ENCODE measurements around the gene CXCR3.

DNA sequence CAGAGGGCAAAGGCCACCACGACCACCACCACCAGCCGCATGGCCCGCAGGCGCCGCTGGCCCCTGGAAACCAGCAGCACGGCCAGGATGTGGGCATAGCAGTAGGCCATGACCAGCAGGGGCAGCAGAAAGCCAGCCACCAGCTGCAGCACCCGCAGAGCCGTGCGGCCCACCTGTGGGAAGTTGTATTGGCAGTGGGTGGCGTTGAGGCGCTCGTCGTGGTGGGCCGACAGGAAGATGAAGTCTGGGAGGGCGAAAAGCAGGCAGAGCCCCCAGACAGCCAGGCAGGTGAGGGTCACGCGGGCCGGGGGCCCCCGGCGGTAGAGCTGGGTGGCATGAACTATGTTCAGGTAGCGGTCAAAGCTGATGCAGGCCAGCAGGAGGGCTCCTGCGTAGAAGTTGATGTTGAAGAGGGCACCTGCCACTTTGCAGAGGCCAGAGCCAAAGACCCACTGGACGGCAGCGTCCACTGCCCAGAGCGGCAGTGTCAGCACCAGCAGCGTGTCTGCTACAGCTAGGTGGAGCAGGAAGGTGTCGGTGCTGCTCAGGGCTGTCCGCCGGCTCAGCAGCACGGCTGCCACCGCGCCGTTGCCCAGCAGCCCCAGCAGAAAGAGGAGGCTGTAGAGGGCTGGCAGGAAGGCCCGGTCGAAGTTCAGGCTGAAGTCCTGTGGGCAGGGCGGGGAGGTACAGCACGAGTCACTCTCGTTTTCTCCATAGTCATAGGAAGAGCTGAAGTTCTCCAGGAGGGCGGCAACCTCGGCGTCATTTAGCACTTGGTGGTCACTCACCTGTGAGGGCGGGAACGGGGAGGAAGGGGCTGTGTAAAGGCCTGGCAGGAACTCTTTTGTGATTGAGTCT lies 1.4 kb downstream of the CXCR3 start:
- TF ChIP-seq CTCF (IDR thresholded peaks at IDR 0.05): no peak
- no peak for TF ChIP-seq POLR2A (IDR thresholded peaks at IDR 0.05)

All from heart left ventricle (tissue), 13 donors.